ENCODE data around the gene SCRT2. TPM values are rescaled to one million over a fixed set of nuclear protein-coding genes. Genes with fewer than 3 reads are reported as not detected.
A peak's percentile ranks its signal among the peaks of the same experiment; 100 is the strongest.

Gene SCRT2
- total and polyA plus RNA-seq, 7 donors, result not detected

- intact Hi-C loops (cut with DNase I), result no loop called here
- no peak for DNase-seq
- H3K9me3 ChIP-seq, result no peaks in the 10 kb centered on the region
- WGBS, 2 donors, result 58 to 72% methylated on average over 3 of the region's 3 CpGs
- no peak for TF ChIP-seq POLR2A (IDR thresholded peaks at IDR 0.05)
- no peak for TF ChIP-seq EP300 (IDR thresholded peaks at IDR 0.05)
- no peak for TF ChIP-seq CTCF (IDR thresholded peaks at IDR 0.05)
- H3K4me3 ChIP-seq, result no peak overlapping the region
- H3K36me3 ChIP-seq, result no peaks in the 10 kb centered on the region
- H3K27me3 ChIP-seq, result peaks cover 16 to 80% (median 52%) of the 10 kb centered on the region in 3 donors
- peaks cover 0 to under 1% (median 0%) of the 10 kb centered on the region in 4 donors for H3K4me1 ChIP-seq
- no peak overlapping the region for H3K27ac ChIP-seq
Measured at GRCh38 chr20:668638-669037, 7.0 kb downstream of the SCRT2 start.

- no peak for DNase-seq
- Histone ChIP-seq H3K4me1 (peaks cover 0 to 4% (median 0%) of the 10 kb centered on the region in 4 donors), H3K27ac (no peak overlapping the region), H3K27me3 (peaks cover 19 to 80% (median 52%) of the 10 kb centered on the region in 3 donors), H3K9me3 (no peaks in the 10 kb centered on the region), H3K36me3 (no peaks in the 10 kb centered on the region), H3K4me3 (no peak overlapping the region)
- intact Hi-C loops (cut with DNase I), result no loop called here
- TF ChIP-seq POLR2AphosphoS5 (IDR thresholded peaks at IDR 0.05), result no peak
- no peak for TF ChIP-seq CTCF (IDR thresholded peaks at IDR 0.05)
- no peak for TF ChIP-seq POLR2A (IDR thresholded peaks at IDR 0.05)
- no peak for TF ChIP-seq EP300 (IDR thresholded peaks at IDR 0.05)
Measured at GRCh38 chr20:668050-668449, 7.6 kb downstream of the SCRT2 start.

- H3K4me3 ChIP-seq, result no peak overlapping the region
Measured at GRCh38 chr20:667351-668034, 8.1 kb downstream of the SCRT2 start.

GRCh38 chr20:666877-667276 lies 8.7 kb downstream of the SCRT2 start:
- H3K36me3 ChIP-seq, result no peaks in the 10 kb centered on the region
- no peak overlapping the region for H3K27ac ChIP-seq
- TF ChIP-seq EP300 (IDR thresholded peaks at IDR 0.05), result no peak
- no peak for TF ChIP-seq POLR2A (IDR thresholded peaks at IDR 0.05)
- TF ChIP-seq POLR2AphosphoS5 (IDR thresholded peaks at IDR 0.05), result no peak
- no peak for TF ChIP-seq CTCF (IDR thresholded peaks at IDR 0.05)
- no peak for DNase-seq
- 29 to 57% methylated on average over 4 of the region's 4 CpGs for WGBS, 2 donors
- intact Hi-C loops (cut with DNase I), result no loop called here
- H3K27me3 ChIP-seq, result peaks cover 23 to 80% (median 54%) of the 10 kb centered on the region in 3 donors
- no peak overlapping the region for H3K4me3 ChIP-seq
- H3K9me3 ChIP-seq, result no peaks in the 10 kb centered on the region
- peaks cover 0 to 8% (median 0%) of the 10 kb centered on the region in 4 donors for H3K4me1 ChIP-seq

More at GRCh38 chr20:667351-668034, 8.1 kb downstream of the SCRT2 start:
- WGBS, 2 donors, result 23 to 34% methylated on average over 9 of the region's 9 CpGs
- no peak for DNase-seq
- intact Hi-C loops (cut with DNase I), result no loop called here
- peaks cover 0 to 4% (median 0%) of the 10 kb centered on the region in 4 donors for H3K4me1 ChIP-seq
- TF ChIP-seq CTCF (IDR thresholded peaks at IDR 0.05), result peak; percentile 13 to 69 (median 47)
- no peak for TF ChIP-seq POLR2AphosphoS5 (IDR thresholded peaks at IDR 0.05)
- no peak for TF ChIP-seq POLR2A (IDR thresholded peaks at IDR 0.05)
- H3K36me3 ChIP-seq, result no peaks in the 10 kb centered on the region
- no peaks in the 10 kb centered on the region for H3K9me3 ChIP-seq
- no peak overlapping the region for H3K27ac ChIP-seq
- peaks cover 21 to 80% (median 52%) of the 10 kb centered on the region in 3 donors for H3K27me3 ChIP-seq

- Histone ChIP-seq H3K9me3 (no peaks in the 10 kb centered on the region), H3K36me3 (no peaks in the 10 kb centered on the region), H3K27ac (no peak overlapping the region), H3K4me3 (no peak overlapping the region), H3K4me1 (peaks cover 0 to 10% (median 0%) of the 10 kb centered on the region in 4 donors), H3K27me3 (peaks cover 23 to 81% (median 52%) of the 10 kb centered on the region in 3 donors)
- 24 to 46% methylated on average over 6 of the region's 6 CpGs for WGBS, 2 donors
- no peak for DNase-seq
- intact Hi-C loops (cut with DNase I), result no loop called here
- TF ChIP-seq CTCF (IDR thresholded peaks at IDR 0.05), result no peak
- no peak for TF ChIP-seq POLR2A (IDR thresholded peaks at IDR 0.05)
- TF ChIP-seq EP300 (IDR thresholded peaks at IDR 0.05), result no peak
- TF ChIP-seq POLR2AphosphoS5 (IDR thresholded peaks at IDR 0.05), result no peak
Measured at GRCh38 chr20:665276-665675, 10.3 kb downstream of the SCRT2 start.

All from sigmoid colon (tissue), 7 donors.